Measurements from ENCODE around the gene FRMD3.
"Not testable (repeated sequence)": the region's sequence is repeated elsewhere in the genome, so short reads cannot be mapped to it uniquely, and the experiment has no call there.

The FRMD3 gene

GRCh38 chr9:83523684-83524083 lies 14.5 kb downstream of the FRMD3 start:
- DNase-seq (ENCODE audit: low read depth in 2 of 2), result no peak

DNA sequence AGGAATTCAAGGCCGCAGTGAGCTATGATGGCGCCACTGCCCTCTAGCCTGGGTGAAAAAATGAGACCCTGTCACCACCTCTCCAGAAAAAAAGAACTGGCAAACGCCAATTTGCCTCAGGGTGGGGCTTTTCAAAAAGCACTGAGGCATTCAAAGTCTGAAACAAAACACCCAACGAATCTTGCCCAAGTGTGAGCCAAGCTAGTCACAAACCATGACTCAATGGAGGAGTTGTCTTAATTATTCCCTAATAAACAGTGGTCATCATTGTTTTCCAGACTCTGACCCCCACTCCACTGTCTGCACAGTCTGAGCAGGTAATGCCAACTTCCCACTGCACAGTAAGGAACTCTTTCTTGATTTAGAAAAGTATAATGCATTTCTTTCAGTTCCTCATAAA lies 16.8 kb downstream of the FRMD3 start:
- no peak for DNase-seq (ENCODE audit: low read depth in 2 of 2)

GRCh38 chr9:83521011-83521410 lies 17.2 kb downstream of the FRMD3 start:
- DNase-seq (ENCODE audit: low read depth in 2 of 2), result no peak

DNA sequence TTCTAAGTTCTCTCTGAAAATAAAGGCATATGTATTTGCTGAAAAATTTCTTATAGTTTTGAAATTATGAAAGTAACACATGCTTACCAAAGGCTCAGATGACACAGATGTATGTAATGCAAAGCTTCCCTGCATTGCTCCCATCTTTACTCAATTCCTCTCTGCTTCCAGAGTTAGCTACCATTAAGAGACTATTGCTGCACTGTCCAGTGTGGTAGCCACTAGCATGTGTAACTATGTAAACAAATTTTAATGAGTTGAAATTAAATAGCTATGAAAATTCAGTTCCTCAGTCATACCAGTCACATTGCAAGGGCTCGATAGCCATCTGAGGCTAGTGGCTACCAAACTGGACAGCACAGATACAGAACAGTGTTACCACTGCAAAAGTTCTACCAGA lies 17.9 kb downstream of the FRMD3 start:
- DNase-seq (ENCODE audit: low read depth in 2 of 2), result no peak

- DNase-seq (ENCODE audit: low read depth in 2 of 2), result not testable (repeated sequence)
These were observed 20.2 kb downstream of the FRMD3 start for GRCh38 chr9:83517980-83518379.

GRCh38 chr9:83514767-83515166 lies 23.4 kb downstream of the FRMD3 start:
- no peak for DNase-seq (ENCODE audit: low read depth in 2 of 2)

DNA sequence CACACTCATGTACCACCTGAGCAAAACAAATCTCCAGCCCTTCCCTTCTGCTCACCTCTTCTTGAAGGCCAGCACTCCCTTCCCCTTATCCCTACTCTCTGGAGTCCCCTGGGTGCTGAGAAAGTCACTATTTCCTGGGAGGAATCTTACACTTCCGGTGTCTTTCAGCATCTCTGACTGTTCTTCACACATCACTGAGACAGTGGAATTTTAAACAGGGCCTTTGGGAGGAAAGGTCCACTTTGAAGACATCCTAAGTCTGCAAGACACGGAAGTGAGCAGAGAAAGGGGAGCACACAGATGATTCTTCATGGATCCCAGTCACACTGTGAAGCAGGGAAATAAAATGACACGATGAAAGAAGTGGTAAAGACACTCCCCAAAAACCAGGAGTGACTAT lies 25.6 kb downstream of the FRMD3 start:
- DNase-seq (ENCODE audit: low read depth in 2 of 2), result no peak

GRCh38 chr9:83511051-83511450 lies 27.1 kb downstream of the FRMD3 start:
- no peak for DNase-seq (ENCODE audit: low read depth in 2 of 2)

- no peak for DNase-seq (ENCODE audit: low read depth in 2 of 2)
These were observed 28.8 kb downstream of the FRMD3 start for GRCh38 chr9:83509402-83509801.

DNA sequence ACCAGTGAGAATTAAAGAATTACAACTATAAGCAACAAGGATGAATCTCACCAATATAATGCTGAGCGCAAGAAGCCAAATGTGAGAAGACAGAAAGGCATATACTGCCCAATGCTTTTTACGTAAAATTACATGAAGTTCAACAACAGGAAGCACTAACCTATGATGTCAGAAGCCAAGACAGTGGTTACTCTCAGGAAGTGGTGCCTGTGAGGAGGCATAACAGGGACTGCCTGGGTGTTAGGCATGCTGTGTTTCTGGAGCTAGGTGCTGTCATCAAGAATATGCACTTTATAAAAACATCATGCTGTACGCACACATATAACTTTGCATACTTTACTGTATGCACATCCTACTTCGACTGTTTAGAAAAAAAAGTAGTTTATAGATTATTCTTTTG lies 30.1 kb downstream of the FRMD3 start:
- no peak for DNase-seq (ENCODE audit: low read depth in 2 of 2)

DNA sequence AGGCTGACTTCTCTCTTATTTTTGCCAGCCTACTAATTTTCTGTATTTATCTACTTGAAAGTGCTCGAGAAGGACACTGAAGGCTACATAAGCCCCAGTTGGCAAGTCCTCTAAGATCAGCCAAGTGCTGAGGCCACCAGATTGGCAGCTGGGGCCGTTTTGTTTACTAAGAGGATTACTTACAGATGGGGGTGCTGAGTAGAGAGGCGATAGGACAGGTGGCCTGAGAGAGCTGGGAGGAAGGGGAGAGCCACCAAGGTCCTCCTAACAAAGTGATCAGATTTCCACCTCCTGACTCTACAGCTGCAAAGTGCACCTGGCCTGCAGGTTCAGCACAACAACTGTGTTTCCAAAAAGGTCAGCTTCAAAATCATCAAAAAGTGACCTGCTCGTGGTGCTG lies 32.9 kb downstream of the FRMD3 start:
- DNase-seq (ENCODE audit: low read depth in 2 of 2), result no peak

GRCh38 chr9:83503866-83504265 lies 34.3 kb downstream of the FRMD3 start:
- no peak for DNase-seq (ENCODE audit: low read depth in 2 of 2)

DNA sequence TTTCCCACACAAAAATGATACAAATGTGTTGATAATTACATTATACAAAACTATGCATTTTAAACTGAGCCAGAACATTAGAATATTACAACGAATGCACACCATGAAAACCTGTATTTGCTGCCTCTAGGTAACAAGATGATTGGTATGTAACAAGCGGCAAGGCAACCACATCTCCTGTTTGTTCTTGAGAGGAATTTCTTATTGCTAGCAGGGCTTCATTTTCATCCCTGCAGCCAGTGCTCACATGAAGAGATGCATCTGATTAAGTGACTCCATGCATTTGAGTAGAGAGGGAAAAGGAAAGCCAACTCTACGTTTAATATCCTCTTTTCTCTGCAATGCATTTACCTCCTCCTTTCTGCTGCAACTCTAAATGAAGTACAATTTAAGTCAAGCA lies 36.6 kb downstream of the FRMD3 start:
- DNase-seq (ENCODE audit: low read depth in 2 of 2), result no peak

DNA sequence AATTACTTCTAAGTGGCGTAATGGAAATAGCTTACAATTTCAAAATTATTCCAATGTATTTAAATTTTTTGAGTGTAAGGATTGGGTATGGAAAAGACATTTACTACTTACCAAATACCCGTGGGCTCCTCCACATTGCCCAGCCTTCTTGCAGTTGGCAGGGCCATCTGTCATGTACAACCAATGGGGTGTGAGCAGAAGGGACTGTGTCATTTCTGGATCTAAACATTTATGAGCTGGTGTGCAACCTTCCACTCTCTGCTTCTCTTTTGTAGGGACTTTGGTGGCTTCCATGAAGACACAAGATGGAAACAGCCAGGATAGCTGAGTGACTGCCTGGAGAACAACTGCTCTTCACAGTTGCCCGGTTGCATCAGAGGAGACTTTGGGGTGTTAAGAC lies 40.8 kb downstream of the FRMD3 start:
- DNase-seq (ENCODE audit: low read depth in 2 of 2), result no peak

GRCh38 chr9:83491995-83492394 lies 46.2 kb downstream of the FRMD3 start:
- DNase-seq (ENCODE audit: low read depth in 2 of 2), result no peak

GRCh38 chr9:83491413-83491812 lies 46.8 kb downstream of the FRMD3 start:
- no peak for DNase-seq (ENCODE audit: low read depth in 2 of 2)

- DNase-seq (ENCODE audit: low read depth in 2 of 2), result no peak
These were observed 48.2 kb downstream of the FRMD3 start for GRCh38 chr9:83489961-83490360.

- DNase-seq (ENCODE audit: low read depth in 2 of 2), result no peak
These were observed 53.2 kb downstream of the FRMD3 start for GRCh38 chr9:83484990-83485389.

DNA sequence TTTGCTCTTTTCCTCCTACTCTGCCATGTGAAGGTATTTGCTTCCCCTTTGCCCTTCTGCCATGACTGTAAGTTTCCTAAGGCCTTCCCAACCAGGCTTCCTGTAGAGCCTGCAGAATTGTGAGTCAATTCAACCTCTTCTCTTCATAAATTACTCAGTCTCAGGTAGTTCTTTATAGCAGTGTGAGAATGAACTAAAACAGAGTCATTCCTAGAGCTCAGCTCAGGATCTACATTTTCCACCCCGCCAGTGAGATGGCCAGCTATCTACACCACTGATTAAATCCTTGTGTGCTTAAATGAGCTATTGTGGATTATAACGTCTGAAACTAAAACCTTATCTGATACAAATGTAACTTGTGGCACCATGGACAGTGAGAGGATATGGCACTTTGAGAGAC lies 55.0 kb downstream of the FRMD3 start:
- DNase-seq (ENCODE audit: low read depth in 2 of 2), result no peak

- no peak for DNase-seq (ENCODE audit: low read depth in 2 of 2)
These were observed 58.4 kb downstream of the FRMD3 start for GRCh38 chr9:83479765-83480164.

GRCh38 chr9:83477571-83477970 lies 60.6 kb downstream of the FRMD3 start:
- no peak for DNase-seq (ENCODE audit: low read depth in 2 of 2)

- DNase-seq (ENCODE audit: low read depth in 2 of 2), result no peak
These were observed 61.1 kb downstream of the FRMD3 start for GRCh38 chr9:83477120-83477519.

GRCh38 chr9:83476513-83476912 lies 61.7 kb downstream of the FRMD3 start:
- no peak for DNase-seq (ENCODE audit: low read depth in 2 of 2)

GRCh38 chr9:83475741-83476140 lies 62.5 kb downstream of the FRMD3 start:
- DNase-seq (ENCODE audit: low read depth in 2 of 2), result no peak

- DNase-seq (ENCODE audit: low read depth in 2 of 2), result no peak
These were observed 63.6 kb downstream of the FRMD3 start for GRCh38 chr9:83474631-83475030.
